Peyer's patch (tissue), 4 donors: ENCODE data around the gene GPR26. TPM values are rescaled to one million over a fixed set of nuclear protein-coding genes. Genes with fewer than 3 reads are reported as not detected.

ENCODE experiments used
- DNase-seq, 3 donors: peaks; one replicate each; pipeline ENCODE4 v3.0.0-alpha.2; 2017 to 2019
- H3K27ac ChIP-seq, 4 donors: fragments of 200-600 bp; sonication (generic); one replicate each; pipeline ENCODE4 v1.5.1; 2016 to 2019
- H3K27me3 ChIP-seq, 2 donors: fragments of 200-600 bp; sonication (generic); one replicate each; pipeline ENCODE4 v1.5.1; 2019
- H3K36me3 ChIP-seq, 3 donors: fragments of 200-600 bp; sonication (generic); one replicate each; pipeline ENCODE4 v1.5.1; 2016 to 2019
- H3K4me1 ChIP-seq, 4 donors: fragments of 200-600 bp; sonication (generic); one replicate each; pipeline ENCODE4 v1.5.1; 2016 to 2019
- H3K4me3 ChIP-seq, 4 donors: fragments of 200-600 bp; sonication (generic); 1 replicate in 3 of 4; 2 replicates in 1 of 4; pipeline ENCODE4 v1.5.1; 2016 to 2019; ENCODE audit warnings: mild to moderate bottlenecking in 1 of 4
- H3K9me3 ChIP-seq, 4 donors: fragments of 200-600 bp; sonication (generic); one replicate each; pipeline ENCODE4 v1.5.1; 2016 to 2019; ENCODE audit warnings: mild to moderate bottlenecking in 1 of 4
- POLR2A ChIP-seq, 2 donors: fragments of 450-650 bp; IDR thresholded peaks; one replicate each; pipeline ENCODE4 v1.5.1; 2017; ENCODE audit warnings: antibody characterized with exemption in 2 of 2, mild to moderate bottlenecking in 2 of 2, moderate library complexity in 2 of 2
- total RNA-seq, 4 donors: library from RNA; depleted of rRNA; stranded (reverse); fragments of >200 nt; gene quantifications; one replicate each; pipeline ENCODE4 v1.1.0, GENCODE V29; 2016
- TF ChIP-seq, protein P1 (sequence below), 6 experiments: fragments of 450-650 bp in 4 of 6; fragments of 200-600 bp in 2 of 6; sonication (generic) in 1 of 6; IDR thresholded peaks; one replicate each; pipeline ENCODE4 v1.5.1; 2017 to 2019; ENCODE audit warnings: antibody characterized with exemption in 6 of 6, mild to moderate bottlenecking in 3 of 6, moderate library complexity in 1 of 6

The GPR26 gene
- total RNA-seq, 4 donors from 2014 or later: not detected

DNA sequence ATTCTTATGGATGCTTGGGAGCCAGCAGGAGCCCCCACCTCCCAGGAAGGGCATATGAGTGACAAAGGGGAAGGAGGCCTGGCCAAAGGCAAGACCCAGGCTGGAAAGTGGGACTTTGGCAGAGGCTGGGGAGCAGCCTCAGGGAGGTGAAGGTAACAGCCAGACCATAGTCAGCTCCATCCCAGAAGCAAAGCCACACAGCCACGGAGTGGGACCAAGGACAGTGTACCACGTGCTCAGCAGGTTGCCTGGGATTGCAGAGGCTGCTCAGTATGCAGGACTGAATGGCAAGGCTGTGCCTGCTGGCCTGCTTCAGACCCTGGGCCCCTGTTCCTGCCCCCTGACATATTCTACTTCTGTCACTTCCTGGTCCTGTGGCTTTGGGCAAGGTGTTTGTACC, 17.6 kb upstream of the GPR26 start:
- Histone ChIP-seq H3K27ac (no peak overlapping the region), H3K27me3 (no peaks in the 10 kb centered on the region), H3K36me3 (no peaks in the 10 kb centered on the region), H3K9me3 (no peaks in the 10 kb centered on the region), H3K4me3 (no peak overlapping the region), H3K4me1 (no peaks in the 10 kb centered on the region)
- TF ChIP-seq POLR2A (IDR thresholded peaks at IDR 0.05): no peak
- TF ChIP-seq, protein P1, sequence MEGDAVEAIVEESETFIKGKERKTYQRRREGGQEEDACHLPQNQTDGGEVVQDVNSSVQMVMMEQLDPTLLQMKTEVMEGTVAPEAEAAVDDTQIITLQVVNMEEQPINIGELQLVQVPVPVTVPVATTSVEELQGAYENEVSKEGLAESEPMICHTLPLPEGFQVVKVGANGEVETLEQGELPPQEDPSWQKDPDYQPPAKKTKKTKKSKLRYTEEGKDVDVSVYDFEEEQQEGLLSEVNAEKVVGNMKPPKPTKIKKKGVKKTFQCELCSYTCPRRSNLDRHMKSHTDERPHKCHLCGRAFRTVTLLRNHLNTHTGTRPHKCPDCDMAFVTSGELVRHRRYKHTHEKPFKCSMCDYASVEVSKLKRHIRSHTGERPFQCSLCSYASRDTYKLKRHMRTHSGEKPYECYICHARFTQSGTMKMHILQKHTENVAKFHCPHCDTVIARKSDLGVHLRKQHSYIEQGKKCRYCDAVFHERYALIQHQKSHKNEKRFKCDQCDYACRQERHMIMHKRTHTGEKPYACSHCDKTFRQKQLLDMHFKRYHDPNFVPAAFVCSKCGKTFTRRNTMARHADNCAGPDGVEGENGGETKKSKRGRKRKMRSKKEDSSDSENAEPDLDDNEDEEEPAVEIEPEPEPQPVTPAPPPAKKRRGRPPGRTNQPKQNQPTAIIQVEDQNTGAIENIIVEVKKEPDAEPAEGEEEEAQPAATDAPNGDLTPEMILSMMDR (IDR thresholded peaks at IDR 0.05): no peak
- DNase-seq: peak in 1 of 3 donors; percentile 10

GRCh38 chr10:123649676-123650075, 16.5 kb upstream of the GPR26 start:
- Histone ChIP-seq H3K9me3 (no peaks in the 10 kb centered on the region), H3K27me3 (no peaks in the 10 kb centered on the region), H3K27ac (no peak overlapping the region), H3K4me1 (no peaks in the 10 kb centered on the region), H3K36me3 (no peaks in the 10 kb centered on the region), H3K4me3 (no peak overlapping the region)
- no peak for TF ChIP-seq POLR2A (IDR thresholded peaks at IDR 0.05)
- TF ChIP-seq, protein P1 (IDR thresholded peaks at IDR 0.05): no peak
- DNase-seq: peak in 1 of 3 donors; percentile 10

GRCh38 chr10:123651421-123652047, 14.6 kb upstream of the GPR26 start:
- TF ChIP-seq, protein P1 (IDR thresholded peaks at IDR 0.05): no peak
- no peak for TF ChIP-seq POLR2A (IDR thresholded peaks at IDR 0.05)
- H3K9me3 ChIP-seq: no peaks in the 10 kb centered on the region
- H3K27ac ChIP-seq: no peak overlapping the region
- H3K36me3 ChIP-seq: no peaks in the 10 kb centered on the region
- peak in 2 of 3 donors; percentile 15 to 29 for DNase-seq
- H3K4me3 ChIP-seq: no peak overlapping the region
- H3K4me1 ChIP-seq: no peaks in the 10 kb centered on the region
- H3K27me3 ChIP-seq: no peaks in the 10 kb centered on the region

DNA sequence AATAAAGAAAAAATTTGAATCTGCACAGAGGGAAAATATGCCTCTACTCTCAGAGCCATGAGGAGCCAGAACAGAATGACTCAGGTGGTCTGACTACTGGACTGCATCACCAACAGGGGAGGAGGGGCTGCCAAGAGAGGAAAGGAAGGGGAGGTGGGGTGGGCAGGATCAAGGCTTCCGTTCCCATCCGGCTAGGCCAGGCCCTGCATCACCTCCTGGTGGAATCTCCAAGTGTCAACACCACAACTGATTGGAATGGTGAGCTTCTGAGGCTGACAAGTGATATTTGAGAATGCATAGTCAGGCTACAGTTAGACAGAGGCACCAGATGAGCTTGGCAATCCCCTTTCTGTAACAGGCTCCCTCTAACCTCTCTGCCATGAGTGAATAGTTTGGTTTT, 10.4 kb upstream of the GPR26 start:
- DNase-seq: peak in 1 of 3 donors; percentile 22
- no peaks in the 10 kb centered on the region for H3K9me3 ChIP-seq
- H3K27me3 ChIP-seq: no peaks in the 10 kb centered on the region
- no peaks in the 10 kb centered on the region for H3K36me3 ChIP-seq
- TF ChIP-seq POLR2A (IDR thresholded peaks at IDR 0.05): no peak
- TF ChIP-seq, protein P1 (IDR thresholded peaks at IDR 0.05): no peak
- H3K4me1 ChIP-seq: no peaks in the 10 kb centered on the region
- no peak overlapping the region for H3K27ac ChIP-seq
- H3K4me3 ChIP-seq: no peak overlapping the region

- Histone ChIP-seq H3K4me3 (no peak overlapping the region), H3K4me1 (no peaks in the 10 kb centered on the region), H3K9me3 (no peaks in the 10 kb centered on the region), H3K27ac (no peak overlapping the region), H3K27me3 (no peaks in the 10 kb centered on the region), H3K36me3 (no peaks in the 10 kb centered on the region)
- DNase-seq: no peak
- no peak for TF ChIP-seq POLR2A (IDR thresholded peaks at IDR 0.05)
- TF ChIP-seq, protein P1 (IDR thresholded peaks at IDR 0.05): no peak
These were observed 2.6 kb upstream of the GPR26 start for GRCh38 chr10:123663522-123663921.
